ENCODE data around the gene ARHGAP6. TPM values are rescaled to one million over a fixed set of nuclear protein-coding genes. Genes with fewer than 3 reads are reported as not detected.
"Not testable (repeated sequence)": the region's sequence is repeated elsewhere in the genome, so short reads cannot be mapped to it uniquely, and the experiment has no call there.

The ARHGAP6 gene
- total RNA-seq, 1 donor from 2014 or later: 13.8 TPM

GRCh38 chrX:11386001-11386523 is 279.7 kb downstream of the ARHGAP6 start:
- no peak for DNase-seq (ENCODE audit: low spot score)
- intact Hi-C loops (cut with DNase I): no loop called here
- ATAC-seq: peak; percentile 74

- intact Hi-C loops (cut with DNase I): no loop called here
- ATAC-seq: no peak
- DNase-seq (ENCODE audit: low spot score): no peak
Observed at GRCh38 chrX:11382930-11383329, 282.8 kb downstream of the ARHGAP6 start.

GRCh38 chrX:11381464-11381863 is 284.3 kb downstream of the ARHGAP6 start:
- ATAC-seq: peak; percentile 87
- intact Hi-C loops (cut with DNase I): no loop called here
- no peak for DNase-seq (ENCODE audit: low spot score)

GRCh38 chrX:11380187-11380844 is 285.4 kb downstream of the ARHGAP6 start:
- DNase-seq (ENCODE audit: low spot score) (no peak), ATAC-seq (peak; percentile 70)
- intact Hi-C loops (cut with DNase I): no loop called here

- intact Hi-C loops (cut with DNase I): no loop called here
- no peak for ATAC-seq
- DNase-seq (ENCODE audit: low spot score): no peak
Observed at GRCh38 chrX:11376163-11376562, 289.6 kb downstream of the ARHGAP6 start.

- DNase-seq (ENCODE audit: low spot score): no peak
- ATAC-seq: no peak
- intact Hi-C loops (cut with DNase I): no loop called here
Observed at GRCh38 chrX:11375614-11376119, 290.1 kb downstream of the ARHGAP6 start.

GRCh38 chrX:11374570-11374969 is 291.1 kb downstream of the ARHGAP6 start:
- no peak for ATAC-seq
- intact Hi-C loops (cut with DNase I): no loop called here
- DNase-seq (ENCODE audit: low spot score): no peak

- intact Hi-C loops (cut with DNase I): no loop called here
- DNase-seq (ENCODE audit: low spot score): no peak
Observed at GRCh38 chrX:11371106-11371505, 294.6 kb downstream of the ARHGAP6 start.

GRCh38 chrX:11367609-11368430 is 297.9 kb downstream of the ARHGAP6 start:
- ATAC-seq (no peak), DNase-seq (ENCODE audit: low spot score) (no peak)
- intact Hi-C loops (cut with DNase I): no loop called here

More at GRCh38 chrX:11371106-11371505, 294.6 kb downstream of the ARHGAP6 start:
- ATAC-seq: no peak

- DNase-seq (ENCODE audit: low spot score) (no peak), ATAC-seq (no peak)
- intact Hi-C loops (cut with DNase I): no loop called here
Observed at GRCh38 chrX:11366998-11367595, 298.6 kb downstream of the ARHGAP6 start.

GRCh38 chrX:11365426-11365825 is 300.3 kb downstream of the ARHGAP6 start:
- ATAC-seq (no peak), DNase-seq (ENCODE audit: low spot score) (no peak)
- intact Hi-C loops (cut with DNase I): no loop called here

GRCh38 chrX:11364835-11365234 is 300.9 kb downstream of the ARHGAP6 start:
- ATAC-seq: no peak
- DNase-seq (ENCODE audit: low spot score): no peak
- intact Hi-C loops (cut with DNase I): no loop called here

GRCh38 chrX:11363825-11364224 is 301.9 kb downstream of the ARHGAP6 start:
- DNase-seq (ENCODE audit: low spot score); intact Hi-C loops (cut with DNase I); ATAC-seq: not testable (repeated sequence)

- intact Hi-C loops (cut with DNase I): no loop called here
- ATAC-seq (peak; percentile 74), DNase-seq (ENCODE audit: low spot score) (no peak)
Observed at GRCh38 chrX:11363069-11363594, 302.6 kb downstream of the ARHGAP6 start.

GRCh38 chrX:11361666-11362065 is 304.1 kb downstream of the ARHGAP6 start:
- ATAC-seq; DNase-seq (ENCODE audit: low spot score); intact Hi-C loops (cut with DNase I): not testable (repeated sequence)

- DNase-seq (ENCODE audit: low spot score); ATAC-seq; intact Hi-C loops (cut with DNase I): not testable (repeated sequence)
Observed at GRCh38 chrX:11355944-11356343, 309.8 kb downstream of the ARHGAP6 start.

GRCh38 chrX:11355259-11355909 is 310.3 kb downstream of the ARHGAP6 start:
- ATAC-seq (no peak), DNase-seq (ENCODE audit: low spot score) (no peak)
- intact Hi-C loops (cut with DNase I): no loop called here

- intact Hi-C loops (cut with DNase I): no loop called here
- DNase-seq (ENCODE audit: low spot score) (no peak), ATAC-seq (no peak)
Observed at GRCh38 chrX:11352296-11352741, 313.4 kb downstream of the ARHGAP6 start.
